ENCODE results near the gene PARD3. TPM values are rescaled to one million over a fixed set of nuclear protein-coding genes. Genes with fewer than 3 reads are reported as not detected.

The PARD3 gene
- total RNA-seq, 1 donor from 2014 or later = 35.4 TPM

DNA sequence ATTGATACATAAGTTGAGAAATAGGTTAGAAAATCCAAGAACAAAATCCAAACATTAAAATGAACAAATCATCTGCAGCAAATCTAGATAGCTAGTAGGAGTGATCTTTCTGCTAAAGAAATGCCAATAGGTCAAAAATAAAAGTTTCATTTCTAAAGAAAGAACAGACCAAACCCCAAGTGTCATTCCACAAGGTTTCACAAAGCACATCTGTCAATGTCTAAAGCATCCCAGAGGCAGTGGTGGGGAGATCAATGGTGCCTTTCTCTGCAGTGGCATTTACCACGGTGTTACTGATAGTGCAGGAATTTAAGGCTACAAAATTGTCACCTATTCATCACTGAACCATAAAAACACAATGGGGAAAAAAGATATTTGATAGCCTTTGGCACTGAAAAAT lies 147.9 kb downstream of the PARD3 start:
- Mint-ChIP-seq H3K27ac (ENCODE audit: unreplicated experiment) (no peak overlapping the region), H3K4me3 (ENCODE audit: unreplicated experiment) (no peak overlapping the region), H3K27me3 (ENCODE audit: low read depth, unreplicated experiment) (no peaks in the 10 kb centered on the region), H3K36me3 (ENCODE audit: low read depth, unreplicated experiment) (no peaks in the 10 kb centered on the region), H3K4me1 (ENCODE audit: low read depth, unreplicated experiment) (peaks cover 16% of the 10 kb centered on the region), H3K9me3 (ENCODE audit: unreplicated experiment) (no peaks in the 10 kb centered on the region)
- H3K4me1 ChIP-seq (ENCODE audit: insufficient read depth, low read length) = no peaks in the 10 kb centered on the region
- H3K79me2 ChIP-seq (ENCODE audit: insufficient read depth, low read length) = peaks cover 7% of the 10 kb centered on the region
- no peak overlapping the region for H3K4me3 ChIP-seq (ENCODE audit: insufficient read depth, low read depth, low read length)
- H3K4me2 ChIP-seq (ENCODE audit: low read length) = no peak overlapping the region
- no peaks in the 10 kb centered on the region for H3K27me3 ChIP-seq (ENCODE audit: insufficient read depth, low read length)
- H4K20me1 ChIP-seq (ENCODE audit: insufficient read depth, low read length) = peaks cover 39% of the 10 kb centered on the region
- H2AFZ ChIP-seq (ENCODE audit: low read depth, low read length) = no peak overlapping the region
- H3K9ac ChIP-seq (ENCODE audit: low read length) = no peak overlapping the region
- DNase-seq (ENCODE audit: low read depth) = no peak
- no peak for FAIRE-seq
- no peaks in the 10 kb centered on the region for H3K9me3 ChIP-seq (ENCODE audit: insufficient read depth, low read depth, low read length)
- no peak for TF ChIP-seq EZH2 (IDR thresholded peaks at IDR 0.05; ENCODE audit: insufficient read depth, low read length)
- TF ChIP-seq, protein P1, sequence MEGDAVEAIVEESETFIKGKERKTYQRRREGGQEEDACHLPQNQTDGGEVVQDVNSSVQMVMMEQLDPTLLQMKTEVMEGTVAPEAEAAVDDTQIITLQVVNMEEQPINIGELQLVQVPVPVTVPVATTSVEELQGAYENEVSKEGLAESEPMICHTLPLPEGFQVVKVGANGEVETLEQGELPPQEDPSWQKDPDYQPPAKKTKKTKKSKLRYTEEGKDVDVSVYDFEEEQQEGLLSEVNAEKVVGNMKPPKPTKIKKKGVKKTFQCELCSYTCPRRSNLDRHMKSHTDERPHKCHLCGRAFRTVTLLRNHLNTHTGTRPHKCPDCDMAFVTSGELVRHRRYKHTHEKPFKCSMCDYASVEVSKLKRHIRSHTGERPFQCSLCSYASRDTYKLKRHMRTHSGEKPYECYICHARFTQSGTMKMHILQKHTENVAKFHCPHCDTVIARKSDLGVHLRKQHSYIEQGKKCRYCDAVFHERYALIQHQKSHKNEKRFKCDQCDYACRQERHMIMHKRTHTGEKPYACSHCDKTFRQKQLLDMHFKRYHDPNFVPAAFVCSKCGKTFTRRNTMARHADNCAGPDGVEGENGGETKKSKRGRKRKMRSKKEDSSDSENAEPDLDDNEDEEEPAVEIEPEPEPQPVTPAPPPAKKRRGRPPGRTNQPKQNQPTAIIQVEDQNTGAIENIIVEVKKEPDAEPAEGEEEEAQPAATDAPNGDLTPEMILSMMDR (IDR thresholded peaks at IDR 0.05; ENCODE audit: insufficient read depth, low read depth, low read length) = no peak
- H3K36me3 ChIP-seq (ENCODE audit: insufficient read depth, low read length) = no peaks in the 10 kb centered on the region
- H3K27ac ChIP-seq (ENCODE audit: low read depth, low read length) = no peak overlapping the region

DNA sequence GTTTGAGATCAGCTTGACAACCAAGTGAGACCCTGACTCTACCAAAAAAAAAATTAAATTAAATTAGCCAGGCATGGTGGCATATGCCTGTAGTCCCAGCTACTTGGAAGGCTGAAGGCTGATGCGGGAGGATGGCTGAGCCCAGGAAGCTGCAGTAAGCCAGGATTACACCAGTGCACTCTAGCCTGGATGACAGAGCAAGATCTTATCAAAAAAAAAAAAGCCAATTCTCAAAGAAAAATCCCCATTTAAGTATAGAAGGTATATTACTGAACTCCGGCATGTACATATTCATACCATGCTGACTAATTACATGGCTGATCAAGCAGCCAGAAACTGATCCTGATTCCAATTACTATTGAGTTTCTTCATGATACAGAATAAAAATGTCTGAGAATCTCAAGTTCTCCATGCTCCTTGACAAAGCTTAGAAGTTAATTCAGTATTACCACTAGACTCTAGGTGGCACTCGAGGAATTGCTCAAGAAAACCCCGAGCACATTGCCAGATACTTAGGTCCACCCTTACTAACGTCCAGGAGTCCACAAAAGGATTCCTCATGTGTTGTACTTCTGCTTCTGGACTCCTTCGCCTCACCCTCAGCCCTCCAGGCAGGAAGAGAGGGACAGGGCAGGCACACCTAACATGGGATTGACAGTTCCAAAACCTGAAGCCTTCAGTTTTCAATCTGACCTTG lies 148.9 kb downstream of the PARD3 start:
- peaks cover 42% of the 10 kb centered on the region for H4K20me1 ChIP-seq (ENCODE audit: insufficient read depth, low read length)
- H3K27ac ChIP-seq (ENCODE audit: low read depth, low read length) = peak overlapping the region; percentile 40
- peaks cover 16% of the 10 kb centered on the region for H3K4me1 Mint-ChIP-seq (ENCODE audit: low read depth, unreplicated experiment)
- TF ChIP-seq, protein P1 (IDR thresholded peaks at IDR 0.05; ENCODE audit: insufficient read depth, low read depth, low read length) = peak; percentile 69
- no peak for TF ChIP-seq EZH2 (IDR thresholded peaks at IDR 0.05; ENCODE audit: insufficient read depth, low read length)
- DNase-seq (ENCODE audit: low read depth) = peak; percentile 91
- H3K79me2 ChIP-seq (ENCODE audit: insufficient read depth, low read length) = peaks cover 7% of the 10 kb centered on the region
- no peak overlapping the region for H3K4me3 ChIP-seq (ENCODE audit: insufficient read depth, low read depth, low read length)
- H3K36me3 ChIP-seq (ENCODE audit: insufficient read depth, low read length) = no peaks in the 10 kb centered on the region
- H3K27me3 ChIP-seq (ENCODE audit: insufficient read depth, low read length) = no peaks in the 10 kb centered on the region
- H3K27ac Mint-ChIP-seq (ENCODE audit: unreplicated experiment) = peak overlapping the region; percentile 66
- H3K4me3 Mint-ChIP-seq (ENCODE audit: unreplicated experiment) = no peak overlapping the region
- no peaks in the 10 kb centered on the region for H3K9me3 ChIP-seq (ENCODE audit: insufficient read depth, low read depth, low read length)
- peaks cover 1% of the 10 kb centered on the region for H3K36me3 Mint-ChIP-seq (ENCODE audit: low read depth, unreplicated experiment)
- peak overlapping the region; percentile 65 for H3K4me2 ChIP-seq (ENCODE audit: low read length)
- FAIRE-seq = peak; percentile 80
- H3K9ac ChIP-seq (ENCODE audit: low read length) = peak overlapping the region; percentile 49
- H2AFZ ChIP-seq (ENCODE audit: low read depth, low read length) = no peak overlapping the region
- no peaks in the 10 kb centered on the region for H3K4me1 ChIP-seq (ENCODE audit: insufficient read depth, low read length)
- no peaks in the 10 kb centered on the region for H3K27me3 Mint-ChIP-seq (ENCODE audit: low read depth, unreplicated experiment)
- H3K9me3 Mint-ChIP-seq (ENCODE audit: unreplicated experiment) = no peaks in the 10 kb centered on the region

DNA sequence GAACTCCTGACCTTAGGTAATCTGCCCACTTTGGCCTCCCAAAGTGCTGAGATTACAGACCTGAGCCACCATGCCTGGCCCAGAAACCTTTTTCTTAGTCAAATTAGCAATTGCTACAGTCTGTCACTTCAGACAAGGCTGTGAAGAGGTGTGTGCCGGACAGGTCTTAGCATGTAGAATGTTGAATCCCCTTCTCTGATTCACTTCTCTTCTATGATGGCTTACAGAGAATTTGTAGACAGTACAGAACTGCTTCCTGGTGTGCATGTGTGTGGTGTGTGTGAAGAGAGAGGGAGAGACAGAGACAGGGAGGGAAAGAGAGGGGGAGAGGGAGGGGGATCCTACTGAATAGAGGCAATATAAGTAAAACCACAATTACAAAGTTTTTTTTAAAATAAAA lies 150.4 kb downstream of the PARD3 start:
- Mint-ChIP-seq H3K27me3 (ENCODE audit: low read depth, unreplicated experiment) (no peaks in the 10 kb centered on the region), H3K36me3 (ENCODE audit: low read depth, unreplicated experiment) (peaks cover 1% of the 10 kb centered on the region), H3K27ac (ENCODE audit: unreplicated experiment) (peak overlapping the region; percentile 62), H3K4me3 (ENCODE audit: unreplicated experiment) (peak overlapping the region; percentile 34), H3K9me3 (ENCODE audit: unreplicated experiment) (no peaks in the 10 kb centered on the region), H3K4me1 (ENCODE audit: low read depth, unreplicated experiment) (peaks cover 16% of the 10 kb centered on the region)
- Histone ChIP-seq H3K79me2 (ENCODE audit: insufficient read depth, low read length) (peaks cover 3% of the 10 kb centered on the region), H3K9ac (ENCODE audit: low read length) (no peak overlapping the region), H3K4me1 (ENCODE audit: insufficient read depth, low read length) (no peaks in the 10 kb centered on the region), H2AFZ (ENCODE audit: low read depth, low read length) (no peak overlapping the region), H4K20me1 (ENCODE audit: insufficient read depth, low read length) (peaks cover 46% of the 10 kb centered on the region), H3K36me3 (ENCODE audit: insufficient read depth, low read length) (no peaks in the 10 kb centered on the region), H3K27me3 (ENCODE audit: insufficient read depth, low read length) (no peaks in the 10 kb centered on the region), H3K9me3 (ENCODE audit: insufficient read depth, low read depth, low read length) (no peaks in the 10 kb centered on the region), H3K4me3 (ENCODE audit: insufficient read depth, low read depth, low read length) (no peak overlapping the region), H3K4me2 (ENCODE audit: low read length) (no peak overlapping the region), H3K27ac (ENCODE audit: low read depth, low read length) (no peak overlapping the region)
- FAIRE-seq = no peak
- TF ChIP-seq, protein P1 (IDR thresholded peaks at IDR 0.05; ENCODE audit: insufficient read depth, low read depth, low read length) = no peak
- no peak for TF ChIP-seq EZH2 (IDR thresholded peaks at IDR 0.05; ENCODE audit: insufficient read depth, low read length)
- DNase-seq (ENCODE audit: low read depth) = no peak

Measured in astrocyte (in vitro differentiated cells and primary cell).